ENCODE measurements around the gene PLCXD1. TPM values are rescaled to one million over a fixed set of nuclear protein-coding genes. Genes with fewer than 3 reads are reported as not detected.
"Not testable (repeated sequence)": the region's sequence is repeated elsewhere in the genome, so short reads cannot be mapped to it uniquely, and the experiment has no call there.

Gene PLCXD1
- total and polyA plus RNA-seq, 10 donors = 9.9 to 35.0 (median 21.5) TPM

GRCh38 chrX:295136-295535 is 14.0 kb downstream of the PLCXD1 start:
- peaks cover 0 to 9% (median 0%) of the 10 kb centered on the region in 8 donors for H3K9me3 ChIP-seq
- H3K4me3 ChIP-seq = no peak overlapping the region
- DNase-seq = peak; percentile 61
- H3K27me3 ChIP-seq (replicated peaks in 1 of 7) = no peaks in the 10 kb centered on the region
- H3K4me1 ChIP-seq = no peaks in the 10 kb centered on the region
- intact Hi-C loops (cut with DNase I; ENCODE audit: low total_unique reads) = no loop called here
- TF ChIP-seq POLR2A (IDR thresholded peaks at IDR 0.05) (no peak), POLR2AphosphoS5 (IDR thresholded peaks at IDR 0.05) (no peak)
- TF ChIP-seq, protein P1, sequence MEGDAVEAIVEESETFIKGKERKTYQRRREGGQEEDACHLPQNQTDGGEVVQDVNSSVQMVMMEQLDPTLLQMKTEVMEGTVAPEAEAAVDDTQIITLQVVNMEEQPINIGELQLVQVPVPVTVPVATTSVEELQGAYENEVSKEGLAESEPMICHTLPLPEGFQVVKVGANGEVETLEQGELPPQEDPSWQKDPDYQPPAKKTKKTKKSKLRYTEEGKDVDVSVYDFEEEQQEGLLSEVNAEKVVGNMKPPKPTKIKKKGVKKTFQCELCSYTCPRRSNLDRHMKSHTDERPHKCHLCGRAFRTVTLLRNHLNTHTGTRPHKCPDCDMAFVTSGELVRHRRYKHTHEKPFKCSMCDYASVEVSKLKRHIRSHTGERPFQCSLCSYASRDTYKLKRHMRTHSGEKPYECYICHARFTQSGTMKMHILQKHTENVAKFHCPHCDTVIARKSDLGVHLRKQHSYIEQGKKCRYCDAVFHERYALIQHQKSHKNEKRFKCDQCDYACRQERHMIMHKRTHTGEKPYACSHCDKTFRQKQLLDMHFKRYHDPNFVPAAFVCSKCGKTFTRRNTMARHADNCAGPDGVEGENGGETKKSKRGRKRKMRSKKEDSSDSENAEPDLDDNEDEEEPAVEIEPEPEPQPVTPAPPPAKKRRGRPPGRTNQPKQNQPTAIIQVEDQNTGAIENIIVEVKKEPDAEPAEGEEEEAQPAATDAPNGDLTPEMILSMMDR (IDR thresholded peaks at IDR 0.05 in 8 of 11, conservative IDR thresholded peaks at IDR 0.05 in 3 of 11) = no peak
- H3K36me3 ChIP-seq = peaks cover 5 to 85% (median 67%) of the 10 kb centered on the region in 6 donors
- 89 to 97% (median 92%) methylated on average over 21 of the region's 21 CpGs for WGBS, 5 donors
- no peak overlapping the region for H3K27ac ChIP-seq

DNA sequence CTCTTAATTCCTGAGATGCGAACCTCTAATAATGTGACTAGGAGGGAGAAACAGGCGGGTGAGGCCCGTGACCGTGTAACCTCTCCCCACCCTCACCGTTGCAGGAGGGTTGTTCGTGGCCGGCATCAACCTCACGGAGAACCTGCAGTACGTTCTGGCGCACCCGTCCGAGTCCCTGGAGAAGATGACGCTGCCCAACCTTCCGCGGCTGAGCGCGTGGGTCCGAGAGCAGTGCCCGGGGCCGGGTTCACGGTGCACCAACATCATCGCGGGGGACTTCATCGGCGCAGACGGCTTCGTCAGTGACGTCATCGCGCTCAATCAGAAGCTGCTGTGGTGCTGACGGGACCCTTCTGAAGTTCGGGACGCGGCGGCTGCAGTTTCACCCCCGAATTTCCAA is 17.8 kb downstream of the PLCXD1 start:
- H3K36me3 ChIP-seq = peaks cover 0 to 84% (median 65%) of the 10 kb centered on the region in 6 donors
- intact Hi-C loops (cut with DNase I; ENCODE audit: low total_unique reads) = no loop called here

GRCh38 chrX:300334-300733 is 19.2 kb downstream of the PLCXD1 start:
- TF ChIP-seq POLR2AphosphoS5 (IDR thresholded peaks at IDR 0.05) = no peak
- TF ChIP-seq, protein P1 (IDR thresholded peaks at IDR 0.05 in 8 of 11, conservative IDR thresholded peaks at IDR 0.05 in 3 of 11) = no peak
- TF ChIP-seq POLR2A (IDR thresholded peaks at IDR 0.05) = no peak
- H3K27ac ChIP-seq = no peak overlapping the region
- DNase-seq = no peak
- no peaks in the 10 kb centered on the region for H3K4me1 ChIP-seq
- H3K9me3 ChIP-seq = peaks cover 0 to 8% (median 0%) of the 10 kb centered on the region in 8 donors
- WGBS, 5 donors = 84 to 97% (median 92%) methylated on average over 8 of the region's 8 CpGs
- H3K36me3 ChIP-seq = peaks cover 0 to 84% (median 62%) of the 10 kb centered on the region in 6 donors
- intact Hi-C loops (cut with DNase I; ENCODE audit: low total_unique reads) = no loop called here
- H3K4me3 ChIP-seq = no peak overlapping the region
- no peaks in the 10 kb centered on the region for H3K27me3 ChIP-seq (replicated peaks in 1 of 7)

More for the DNA sequence above, 17.8 kb downstream of the PLCXD1 start:
- no peak overlapping the region for H3K27ac ChIP-seq
- DNase-seq = peak; percentile 67
- no peak overlapping the region for H3K4me3 ChIP-seq
- H3K27me3 ChIP-seq (replicated peaks in 1 of 7) = no peaks in the 10 kb centered on the region
- 97 to 98% (median 98%) methylated on average over 36 of the region's 36 CpGs for WGBS, 5 donors
- peaks cover 0 to under 1% (median 0%) of the 10 kb centered on the region in 8 donors for H3K9me3 ChIP-seq
- TF ChIP-seq, protein P1 (IDR thresholded peaks at IDR 0.05 in 8 of 11, conservative IDR thresholded peaks at IDR 0.05 in 3 of 11) = no peak
- peak in 2 of 3 donors; percentile 10 to 61 for TF ChIP-seq POLR2AphosphoS5 (IDR thresholded peaks at IDR 0.05)
- no peaks in the 10 kb centered on the region for H3K4me1 ChIP-seq

DNA sequence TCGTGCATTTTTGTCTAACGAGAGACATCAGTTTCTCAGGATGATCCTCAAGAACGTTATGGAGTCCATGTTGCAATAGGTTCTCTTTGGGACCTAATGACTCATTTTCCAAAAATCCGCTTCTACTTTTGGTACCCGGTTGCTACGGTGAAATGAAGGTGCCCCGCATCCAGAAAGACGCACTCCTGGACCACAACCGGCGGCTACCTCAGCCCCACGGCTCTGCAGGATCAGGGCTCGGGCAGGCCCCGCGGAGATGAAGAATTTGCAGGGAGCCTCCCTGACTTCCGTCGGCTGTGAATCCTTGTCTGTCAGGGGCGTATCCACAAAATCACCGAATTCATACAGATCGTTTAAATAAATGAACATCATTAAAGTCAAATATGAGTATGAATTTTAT is 21.8 kb downstream of the PLCXD1 start:
- intact Hi-C loops (cut with DNase I; ENCODE audit: low total_unique reads) = no loop called here
- H3K9me3 ChIP-seq = peaks cover 0 to 16% (median 0%) of the 10 kb centered on the region in 8 donors
- no peak overlapping the region for H3K27ac ChIP-seq
- no peaks in the 10 kb centered on the region for H3K4me1 ChIP-seq
- 92 to 97% (median 94%) methylated on average over 19 of the region's 19 CpGs for whole genome bisulfite sequencing, 5 donors
- TF ChIP-seq, protein P1 (IDR thresholded peaks at IDR 0.05 in 8 of 11, conservative IDR thresholded peaks at IDR 0.05 in 3 of 11) = no peak
- TF ChIP-seq POLR2AphosphoS5 (IDR thresholded peaks at IDR 0.05) = peak in 1 of 3 donors; percentile 35
- peak; percentile 66 for DNase-seq
- H3K27me3 ChIP-seq (replicated peaks in 1 of 7) = no peaks in the 10 kb centered on the region
- peaks cover 0 to 93% (median 75%) of the 10 kb centered on the region in 6 donors for H3K36me3 ChIP-seq
- H3K4me3 ChIP-seq = no peak overlapping the region

- WGBS, 5 donors = 88 to 98% (median 91%) methylated on average over 12 of the region's 12 CpGs
- H3K27ac ChIP-seq; H3K27me3 ChIP-seq (replicated peaks in 1 of 7); H3K4me3 ChIP-seq; H3K4me1 ChIP-seq; intact Hi-C loops (cut with DNase I; ENCODE audit: low total_unique reads): not testable (repeated sequence)
- DNase-seq = peak; percentile 53
- Histone ChIP-seq H3K9me3 (peaks cover 0 to 16% (median 0%) of the 10 kb centered on the region in 8 donors), H3K36me3 (peaks cover 0 to 93% (median 80%) of the 10 kb centered on the region in 6 donors)
Observed at GRCh38 chrX:305781-306613, 24.8 kb downstream of the PLCXD1 start.

GRCh38 chrX:306614-307251 is 25.6 kb downstream of the PLCXD1 start:
- Histone ChIP-seq H3K9me3 (peaks cover 0 to 16% (median 0%) of the 10 kb centered on the region in 8 donors), H3K36me3 (peaks cover 0 to 93% (median 81%) of the 10 kb centered on the region in 6 donors)
- H3K27me3 ChIP-seq (replicated peaks in 1 of 7); H3K27ac ChIP-seq; H3K4me3 ChIP-seq; DNase-seq; H3K4me1 ChIP-seq; intact Hi-C loops (cut with DNase I; ENCODE audit: low total_unique reads): not testable (repeated sequence)
- 91 to 100% (median 96%) methylated on average over 3 of the region's 3 CpGs for WGBS, 5 donors

All from spleen (tissue), 11 donors.